GM21786 (cell line): ENCODE results near the gene C12orf50.
"Not testable (repeated sequence)": the region's sequence is repeated elsewhere in the genome, so short reads cannot be mapped to it uniquely, and the experiment has no call there.

ENCODE experiments used
- ATAC-seq: cut with Tn5 transposase; IDR thresholded peaks from one replicate; pipeline ENCODE4 v1.9.1; 2021; ENCODE audit not compliant: unreplicated experiment

The C12orf50 gene

DNA sequence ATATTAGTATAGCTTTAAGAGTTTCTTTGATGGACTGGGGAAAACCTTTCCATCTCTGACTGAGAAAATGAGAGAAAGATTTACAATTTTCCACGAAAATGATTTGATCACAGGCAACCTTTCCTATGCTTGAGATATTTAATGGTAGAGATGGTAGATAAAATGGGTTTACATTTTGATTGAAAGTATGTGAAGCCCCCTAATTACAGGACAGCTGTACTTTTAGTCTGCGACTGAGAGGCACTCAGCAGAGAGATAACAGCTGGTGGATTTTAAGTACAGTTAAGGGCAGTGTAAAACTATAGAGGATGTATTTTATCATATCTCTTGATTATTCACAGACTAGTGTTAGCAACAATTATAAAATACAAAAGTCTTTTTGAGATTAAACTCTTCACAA is 40.7 kb downstream of the C12orf50 start:
- no peak for ATAC-seq

DNA sequence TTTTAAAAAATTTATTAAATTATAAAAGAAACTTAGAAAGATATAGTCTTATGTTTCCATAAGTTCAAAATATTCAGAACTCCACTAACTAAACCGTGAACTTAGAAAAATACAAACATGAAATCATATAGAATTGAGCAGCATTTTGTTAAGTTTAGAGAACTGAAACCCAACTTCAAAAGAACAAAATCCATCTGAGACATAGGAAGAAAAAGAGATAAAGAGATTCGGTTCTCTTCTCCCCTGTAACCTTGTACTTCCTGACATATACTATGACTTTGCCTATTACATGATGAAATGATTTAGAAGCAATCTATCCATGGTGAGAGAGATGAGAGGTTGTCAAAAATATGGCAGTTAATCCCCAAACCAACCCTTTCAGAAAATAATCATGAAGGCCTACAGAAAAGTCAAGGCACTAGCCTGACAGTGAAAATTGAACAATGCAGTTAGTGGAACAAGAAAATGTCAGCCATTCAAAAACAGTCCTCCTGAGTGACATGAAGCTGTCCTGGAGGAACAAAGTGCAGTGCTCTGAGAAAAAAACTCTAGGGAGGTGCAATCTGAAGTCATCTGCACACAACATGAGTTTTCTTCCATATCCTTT is 44.0 kb downstream of the C12orf50 start:
- ATAC-seq: no peak

GRCh38 chr12:87982208-87982607 is 47.0 kb downstream of the C12orf50 start:
- no peak for ATAC-seq

GRCh38 chr12:87981495-87981894 is 47.7 kb downstream of the C12orf50 start:
- no peak for ATAC-seq

DNA sequence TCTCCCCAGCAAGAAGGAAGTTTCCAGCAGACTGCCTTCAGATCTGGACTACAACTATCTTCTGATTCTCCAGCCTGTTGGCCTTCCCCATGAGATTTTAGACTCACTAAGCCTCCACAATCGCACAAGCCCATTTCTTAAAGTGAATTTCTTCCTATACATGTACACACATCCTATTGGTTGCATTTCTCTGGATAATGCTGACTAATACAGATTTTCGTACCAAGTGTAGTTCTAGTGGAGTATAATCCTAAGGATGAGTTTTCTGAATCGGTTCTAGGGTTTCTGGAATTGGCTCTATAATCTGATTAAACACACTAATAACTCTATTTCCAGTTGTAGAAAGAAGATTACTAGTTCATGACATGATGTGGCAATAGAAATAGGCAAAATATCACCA is 53.3 kb downstream of the C12orf50 start:
- no peak for ATAC-seq

DNA sequence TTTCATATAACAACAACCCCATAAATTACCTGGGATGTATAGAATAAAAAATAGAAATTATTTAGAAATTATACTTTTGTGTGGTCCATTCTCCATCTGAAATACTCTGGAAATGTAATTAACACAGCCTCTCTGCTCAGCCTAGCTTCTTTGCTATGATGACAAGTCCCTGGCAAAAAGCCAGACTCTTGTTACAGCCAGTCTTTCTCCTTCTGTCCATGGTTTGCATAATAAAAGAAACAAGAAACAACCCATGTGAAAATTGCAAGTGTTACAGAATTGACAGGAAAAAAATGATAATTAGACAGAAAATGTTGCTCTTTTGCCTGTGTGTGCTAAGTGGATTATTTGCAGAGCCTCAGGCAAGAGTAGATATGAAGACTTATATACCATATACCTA is 61.3 kb downstream of the C12orf50 start:
- no peak for ATAC-seq

DNA sequence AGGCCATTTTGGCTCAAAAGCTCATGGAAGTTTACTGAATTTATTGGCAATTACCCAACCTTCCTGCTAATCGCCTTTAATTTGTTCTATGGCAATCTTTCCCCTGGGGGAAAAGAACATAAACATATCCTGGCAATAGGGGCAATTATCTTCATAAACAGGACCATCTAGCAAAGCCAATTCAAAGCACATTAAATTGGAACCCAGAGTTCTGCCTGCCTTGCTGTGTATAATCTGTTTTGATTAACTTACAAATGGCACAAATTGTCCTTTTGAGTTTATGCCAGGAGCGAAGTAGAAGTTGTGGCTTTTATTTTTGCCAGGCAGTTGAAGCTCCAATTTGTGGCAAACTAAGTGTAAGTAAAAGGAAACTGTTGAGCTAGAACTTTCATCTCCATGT is 68.6 kb downstream of the C12orf50 start:
- ATAC-seq: no peak

- ATAC-seq: not testable (repeated sequence)
Measured at GRCh38 chr12:87954028-87954427, 75.2 kb downstream of the C12orf50 start.

GRCh38 chr12:87953256-87953860 is 75.8 kb downstream of the C12orf50 start:
- no peak for ATAC-seq

DNA sequence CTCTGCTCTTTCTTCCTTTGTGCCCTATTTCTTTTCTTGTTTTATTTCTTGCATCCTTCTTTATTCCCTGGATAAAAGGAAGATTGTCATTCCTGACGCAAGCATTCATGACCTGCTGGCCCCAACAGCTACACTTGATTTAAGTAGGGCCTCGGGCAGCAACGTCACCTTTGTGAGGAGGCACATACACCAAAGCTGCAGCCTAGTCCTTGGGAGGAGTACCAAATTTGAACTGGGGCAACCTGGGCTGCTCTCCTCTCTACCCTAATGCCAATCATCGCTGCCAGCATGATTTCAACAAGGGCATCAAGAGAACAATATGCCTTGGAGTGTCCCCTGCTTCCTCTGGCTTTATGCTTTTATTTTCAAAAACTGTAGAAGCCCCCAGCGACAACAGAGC is 76.4 kb downstream of the C12orf50 start:
- no peak for ATAC-seq

GRCh38 chr12:87952223-87952622 is 77.0 kb downstream of the C12orf50 start:
- no peak for ATAC-seq

DNA sequence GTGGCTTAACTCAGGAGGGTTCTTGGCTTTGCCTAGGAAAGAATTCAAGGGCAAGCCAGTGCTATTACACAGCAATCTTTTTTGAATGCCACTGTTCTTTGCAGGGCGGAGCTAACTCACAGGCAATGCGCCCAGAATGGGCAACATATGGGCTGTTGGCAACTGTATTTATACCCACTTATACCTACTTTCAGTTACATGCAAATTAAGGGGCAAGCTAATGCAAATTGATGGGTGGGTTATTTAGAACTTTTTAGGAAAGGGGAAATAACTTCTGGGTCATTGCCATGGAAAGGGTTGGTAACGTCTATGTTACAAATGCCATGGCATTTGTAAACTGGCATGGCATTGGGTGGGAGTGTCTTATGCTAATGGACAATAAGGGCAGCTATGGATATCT is 85.4 kb downstream of the C12orf50 start:
- no peak for ATAC-seq

GRCh38 chr12:87943023-87943422 is 86.2 kb downstream of the C12orf50 start:
- ATAC-seq: no peak

- ATAC-seq: no peak
Measured at GRCh38 chr12:87939182-87939581, 90.0 kb downstream of the C12orf50 start.

GRCh38 chr12:87935216-87935615 is 94.0 kb downstream of the C12orf50 start:
- no peak for ATAC-seq

DNA sequence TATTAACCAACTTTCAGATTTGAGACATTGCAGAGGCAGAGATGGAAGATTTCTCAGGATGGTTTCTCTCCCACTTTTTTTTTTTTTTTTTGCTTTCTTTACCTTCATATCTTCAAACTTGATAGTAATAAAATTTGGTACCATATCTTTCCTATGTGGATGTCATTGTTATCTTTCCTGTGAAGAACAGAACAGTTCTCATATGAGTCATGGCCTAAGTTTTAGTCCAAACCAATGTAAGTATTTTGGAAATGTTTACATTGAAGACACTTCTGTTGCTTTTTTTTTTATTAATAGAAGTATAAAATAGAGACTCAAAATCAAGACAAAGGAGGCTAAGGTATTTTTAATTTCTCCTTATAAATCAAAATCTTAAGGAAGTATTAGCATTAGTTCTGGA is 95.2 kb downstream of the C12orf50 start:
- ATAC-seq: no peak

DNA sequence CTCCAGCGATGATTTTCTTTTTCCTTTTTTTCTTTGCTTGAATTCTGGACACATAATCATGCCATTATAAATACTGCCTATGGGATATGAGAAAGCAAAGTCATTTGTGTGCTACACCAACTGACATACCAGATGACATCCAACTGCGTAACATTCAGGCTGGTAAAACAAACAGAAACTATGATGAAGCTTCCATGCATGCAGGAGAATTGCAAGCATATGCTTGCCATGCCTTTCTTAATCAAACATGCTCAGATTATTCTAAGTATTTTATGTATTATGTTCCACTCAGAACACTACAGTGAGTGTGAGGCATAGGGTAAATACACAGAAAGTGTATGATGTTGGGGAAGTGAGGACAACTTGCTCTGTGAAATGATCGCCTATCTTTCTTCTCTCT is 97.4 kb downstream of the C12orf50 start:
- no peak for ATAC-seq

DNA sequence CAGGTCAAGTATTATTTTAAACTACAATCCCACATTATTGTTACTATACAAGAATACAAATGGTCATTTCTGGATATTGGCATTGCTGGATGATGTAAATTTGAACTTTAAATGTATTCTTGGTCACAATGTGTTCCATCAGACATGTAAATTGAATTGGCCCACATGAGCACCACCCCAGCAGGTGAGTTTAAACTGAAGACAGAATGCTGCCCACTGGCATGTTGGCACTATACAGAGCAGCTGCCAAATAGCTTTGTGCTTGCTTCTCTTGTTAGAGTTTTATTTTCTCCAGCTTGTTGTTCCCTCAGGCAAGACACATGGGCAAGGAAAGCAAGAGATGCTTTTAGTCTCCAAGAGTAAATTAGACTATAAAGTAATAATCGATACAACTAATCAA is 98.6 kb downstream of the C12orf50 start:
- no peak for ATAC-seq
